ENCODE measurements around the gene NNT. TPM values are rescaled to one million over a fixed set of nuclear protein-coding genes. Genes with fewer than 3 reads are reported as not detected.

Gene NNT
- total and polyA plus RNA-seq, 2 donors from 2014 or later = 56.4 to 101 TPM

- no peak for DNase-seq
- H3K9ac ChIP-seq (ENCODE audit: low read length in 3 of 3) = no peak overlapping the region
- H3K27ac ChIP-seq (ENCODE audit: low read depth in 2 of 2, low read length in 2 of 2) = no peak overlapping the region
- no peaks in the 10 kb centered on the region for H3K9me3 ChIP-seq (ENCODE audit: control insufficient read depth in 2 of 3, insufficient read depth in 1 of 3, low read length in 3 of 3)
- no peak overlapping the region for H3K4me3 ChIP-seq (ENCODE audit: low read length in 3 of 3)
- peaks cover 0 to 3% (median 0%) of the 10 kb centered on the region in 3 donors for H3K4me1 ChIP-seq (ENCODE audit: control insufficient read depth in 2 of 3, insufficient read depth in 2 of 3, low read depth in 1 of 3, low read length in 3 of 3)
- intact Hi-C loops (cut with DNase I) = no loop called here
- H3K36me3 ChIP-seq (ENCODE audit: control insufficient read depth in 2 of 3, insufficient read depth in 3 of 3, low read length in 3 of 3) = peaks cover 0 to 3% (median 2%) of the 10 kb centered on the region in 3 donors
- no peak for TF ChIP-seq CTCF (IDR thresholded peaks at IDR 0.05; ENCODE audit: borderline replicate concordance, extremely low read depth, insufficient read depth)
- no peaks in the 10 kb centered on the region for H3K27me3 ChIP-seq (ENCODE audit: control insufficient read depth, insufficient read depth, low read length)
- FAIRE-seq = no peak
These were observed 16.9 kb downstream of the NNT start for GRCh38 chr5:43619911-43620310.

- Histone ChIP-seq H3K4me1 (ENCODE audit: control insufficient read depth in 2 of 3, insufficient read depth in 2 of 3, low read depth in 1 of 3, low read length in 3 of 3) (peaks cover 0 to 3% (median 0%) of the 10 kb centered on the region in 3 donors), H3K9me3 (ENCODE audit: control insufficient read depth in 2 of 3, insufficient read depth in 1 of 3, low read length in 3 of 3) (no peaks in the 10 kb centered on the region), H3K36me3 (ENCODE audit: control insufficient read depth in 2 of 3, insufficient read depth in 3 of 3, low read length in 3 of 3) (peaks cover 0 to 3% (median 0%) of the 10 kb centered on the region in 3 donors), H3K27ac (ENCODE audit: low read depth in 2 of 2, low read length in 2 of 2) (no peak overlapping the region), H3K4me3 (ENCODE audit: low read length in 3 of 3) (no peak overlapping the region), H3K9ac (ENCODE audit: low read length in 3 of 3) (no peak overlapping the region), H3K27me3 (ENCODE audit: control insufficient read depth, insufficient read depth, low read length) (no peaks in the 10 kb centered on the region)
- intact Hi-C loops (cut with DNase I) = no loop called here
- DNase-seq = no peak
- no peak for FAIRE-seq
- no peak for TF ChIP-seq CTCF (IDR thresholded peaks at IDR 0.05; ENCODE audit: borderline replicate concordance, extremely low read depth, insufficient read depth)
These were observed 18.0 kb downstream of the NNT start for GRCh38 chr5:43620944-43621505.

- H3K4me1 ChIP-seq (ENCODE audit: control insufficient read depth in 2 of 3, insufficient read depth in 2 of 3, low read depth in 1 of 3, low read length in 3 of 3) = peaks cover 0 to 3% (median 0%) of the 10 kb centered on the region in 3 donors
- no peak overlapping the region for H3K4me3 ChIP-seq (ENCODE audit: low read length in 3 of 3)
- no peaks in the 10 kb centered on the region for H3K27me3 ChIP-seq (ENCODE audit: control insufficient read depth, insufficient read depth, low read length)
- peaks cover 0 to 3% (median 0%) of the 10 kb centered on the region in 3 donors for H3K36me3 ChIP-seq (ENCODE audit: control insufficient read depth in 2 of 3, insufficient read depth in 3 of 3, low read length in 3 of 3)
- intact Hi-C loops (cut with DNase I) = no loop called here
- FAIRE-seq = no peak
- no peak for TF ChIP-seq CTCF (IDR thresholded peaks at IDR 0.05; ENCODE audit: borderline replicate concordance, extremely low read depth, insufficient read depth)
- no peak overlapping the region for H3K9ac ChIP-seq (ENCODE audit: low read length in 3 of 3)
- no peak overlapping the region for H3K27ac ChIP-seq (ENCODE audit: low read depth in 2 of 2, low read length in 2 of 2)
- no peaks in the 10 kb centered on the region for H3K9me3 ChIP-seq (ENCODE audit: control insufficient read depth in 2 of 3, insufficient read depth in 1 of 3, low read length in 3 of 3)
- DNase-seq = no peak
These were observed 19.1 kb downstream of the NNT start for GRCh38 chr5:43622074-43622473.

All from kidney (tissue), 14 donors.